Measurements from ENCODE around the gene TEX35.

TEX35 gene

DNA sequence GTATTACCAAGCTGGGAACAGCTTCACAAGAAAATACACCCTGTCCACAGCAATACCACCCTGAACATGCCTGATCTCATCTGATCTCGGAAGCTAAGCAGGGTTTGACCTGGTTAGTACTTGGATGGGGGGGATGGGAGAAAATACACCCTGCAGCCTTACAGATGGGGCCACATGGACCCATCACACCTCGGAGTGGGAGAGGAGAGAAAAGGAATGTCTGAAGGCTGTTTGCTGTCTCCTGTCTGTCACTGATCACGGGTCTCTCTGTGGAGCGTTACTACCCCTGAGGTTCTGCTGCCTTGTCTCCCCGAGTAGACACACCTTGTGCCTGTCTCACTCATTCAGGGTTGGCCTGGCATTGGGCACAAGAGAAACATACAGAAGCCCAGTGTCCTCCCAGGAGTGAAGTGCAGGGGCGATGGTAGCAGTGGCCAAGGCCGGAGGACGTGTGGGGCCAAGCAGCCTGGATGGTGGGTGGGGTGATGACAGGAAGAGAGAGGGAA, 48.0 kb downstream of the TEX35 start:
- in situ Hi-C loops (cut with MboI; ENCODE audit: low sequenced_read_pairs, unreplicated experiment), result no loop called here
- no peak for DNase-seq (ENCODE audit: low spot score)
- TF ChIP-seq, protein P1, sequence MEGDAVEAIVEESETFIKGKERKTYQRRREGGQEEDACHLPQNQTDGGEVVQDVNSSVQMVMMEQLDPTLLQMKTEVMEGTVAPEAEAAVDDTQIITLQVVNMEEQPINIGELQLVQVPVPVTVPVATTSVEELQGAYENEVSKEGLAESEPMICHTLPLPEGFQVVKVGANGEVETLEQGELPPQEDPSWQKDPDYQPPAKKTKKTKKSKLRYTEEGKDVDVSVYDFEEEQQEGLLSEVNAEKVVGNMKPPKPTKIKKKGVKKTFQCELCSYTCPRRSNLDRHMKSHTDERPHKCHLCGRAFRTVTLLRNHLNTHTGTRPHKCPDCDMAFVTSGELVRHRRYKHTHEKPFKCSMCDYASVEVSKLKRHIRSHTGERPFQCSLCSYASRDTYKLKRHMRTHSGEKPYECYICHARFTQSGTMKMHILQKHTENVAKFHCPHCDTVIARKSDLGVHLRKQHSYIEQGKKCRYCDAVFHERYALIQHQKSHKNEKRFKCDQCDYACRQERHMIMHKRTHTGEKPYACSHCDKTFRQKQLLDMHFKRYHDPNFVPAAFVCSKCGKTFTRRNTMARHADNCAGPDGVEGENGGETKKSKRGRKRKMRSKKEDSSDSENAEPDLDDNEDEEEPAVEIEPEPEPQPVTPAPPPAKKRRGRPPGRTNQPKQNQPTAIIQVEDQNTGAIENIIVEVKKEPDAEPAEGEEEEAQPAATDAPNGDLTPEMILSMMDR (IDR thresholded peaks at IDR 0.05; ENCODE audit: borderline replicate concordance, control extremely low read depth, extremely low read depth, insufficient read depth, missing control alignments), result no peak

DNA sequence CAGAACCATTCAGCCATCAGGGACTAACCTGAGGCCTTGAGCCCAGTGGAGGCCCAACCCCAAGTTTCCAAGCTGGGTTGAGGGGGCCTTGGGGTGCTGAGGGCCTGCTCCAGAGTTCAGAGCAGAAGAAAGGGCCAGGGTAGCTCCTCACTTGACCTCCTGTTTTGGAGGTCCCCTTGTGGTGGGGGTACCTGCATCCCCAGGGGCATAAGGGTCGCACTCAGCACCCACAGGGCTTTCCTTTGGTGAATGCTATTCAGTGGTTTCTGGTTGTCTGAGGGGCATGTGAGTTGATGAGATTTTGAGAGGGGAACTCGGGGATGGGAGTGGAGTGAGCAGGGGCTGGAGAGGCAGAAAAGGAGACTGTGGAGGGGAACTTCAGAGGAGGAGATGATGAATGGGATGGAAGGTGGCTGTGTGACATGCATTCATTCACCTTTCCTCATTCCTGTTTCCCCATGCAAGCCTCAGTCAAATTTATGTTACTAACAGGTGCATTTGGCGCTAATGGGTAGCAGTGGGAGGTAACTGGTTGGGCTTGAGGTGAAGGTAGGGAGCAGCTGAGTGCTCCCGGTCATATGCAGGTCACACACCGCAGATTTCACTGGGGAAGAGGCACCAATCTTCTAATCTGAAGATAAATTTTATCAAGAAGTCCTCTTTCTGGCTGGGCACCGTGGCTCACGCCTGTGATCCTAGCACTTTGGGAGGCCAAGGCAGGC, 50.4 kb downstream of the TEX35 start:
- in situ Hi-C loops (cut with MboI; ENCODE audit: low sequenced_read_pairs, unreplicated experiment), result no loop called here
- TF ChIP-seq, protein P1 (IDR thresholded peaks at IDR 0.05; ENCODE audit: borderline replicate concordance, control extremely low read depth, extremely low read depth, insufficient read depth, missing control alignments), result no peak
- no peak for DNase-seq (ENCODE audit: low spot score)

DNA sequence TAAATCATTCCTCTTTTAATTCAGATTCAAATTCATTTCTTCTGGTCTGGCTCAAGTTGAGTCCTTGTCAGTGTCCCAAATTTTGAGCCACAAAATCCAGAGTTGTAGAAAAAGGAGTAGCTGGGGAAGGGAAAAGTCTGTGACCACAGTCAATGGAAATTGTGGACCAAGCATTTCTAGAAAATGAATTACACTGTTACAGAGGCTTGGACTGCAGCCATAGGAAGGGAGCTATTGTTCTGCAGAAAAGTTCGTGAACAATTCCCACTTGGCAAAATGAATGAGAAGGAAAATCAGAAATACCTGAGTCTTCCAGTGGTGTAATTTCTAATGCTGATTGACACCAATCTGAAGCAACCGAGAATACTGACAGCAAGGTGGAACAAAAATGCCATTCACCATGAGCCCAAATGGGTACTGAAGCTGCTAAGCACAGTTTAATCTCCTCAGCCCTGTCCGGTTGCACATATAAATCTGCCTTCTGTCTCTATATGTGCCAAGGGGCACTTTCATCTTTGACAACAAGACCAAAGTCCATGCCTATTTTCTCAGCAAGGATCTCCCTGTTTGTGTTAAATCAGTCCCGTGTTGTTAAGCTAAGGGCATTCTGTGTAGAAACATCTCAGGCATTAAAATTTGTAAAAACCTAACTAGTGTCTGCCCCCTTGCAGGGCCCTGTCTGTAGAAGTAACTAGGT, 51.3 kb downstream of the TEX35 start:
- no peak for DNase-seq (ENCODE audit: low spot score)
- TF ChIP-seq, protein P1 (IDR thresholded peaks at IDR 0.05; ENCODE audit: borderline replicate concordance, control extremely low read depth, extremely low read depth, insufficient read depth, missing control alignments), result no peak
- in situ Hi-C loops (cut with MboI; ENCODE audit: low sequenced_read_pairs, unreplicated experiment), result no loop called here

DNA sequence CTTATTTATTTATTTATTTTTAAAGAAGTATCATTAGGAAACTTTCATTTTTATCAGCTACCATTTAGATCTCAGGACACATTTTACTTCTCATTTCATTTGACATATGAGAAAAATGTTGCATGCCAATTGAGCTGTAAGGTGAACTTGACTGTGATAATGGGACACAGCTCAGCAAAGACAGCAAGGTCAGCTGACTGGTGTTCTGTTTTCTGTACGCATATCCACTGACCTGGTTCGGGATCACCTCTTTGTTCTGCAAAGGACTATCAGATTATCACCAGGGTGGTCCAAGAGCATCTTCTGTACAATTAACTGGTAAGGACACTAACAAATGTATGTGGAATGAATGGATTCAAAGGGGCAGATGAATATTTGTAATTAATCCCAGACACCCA, 51.9 kb downstream of the TEX35 start:
- no peak for DNase-seq (ENCODE audit: low spot score)
- in situ Hi-C loops (cut with MboI; ENCODE audit: low sequenced_read_pairs, unreplicated experiment), result no loop called here
- TF ChIP-seq, protein P1 (IDR thresholded peaks at IDR 0.05; ENCODE audit: borderline replicate concordance, control extremely low read depth, extremely low read depth, insufficient read depth, missing control alignments), result no peak

DNA sequence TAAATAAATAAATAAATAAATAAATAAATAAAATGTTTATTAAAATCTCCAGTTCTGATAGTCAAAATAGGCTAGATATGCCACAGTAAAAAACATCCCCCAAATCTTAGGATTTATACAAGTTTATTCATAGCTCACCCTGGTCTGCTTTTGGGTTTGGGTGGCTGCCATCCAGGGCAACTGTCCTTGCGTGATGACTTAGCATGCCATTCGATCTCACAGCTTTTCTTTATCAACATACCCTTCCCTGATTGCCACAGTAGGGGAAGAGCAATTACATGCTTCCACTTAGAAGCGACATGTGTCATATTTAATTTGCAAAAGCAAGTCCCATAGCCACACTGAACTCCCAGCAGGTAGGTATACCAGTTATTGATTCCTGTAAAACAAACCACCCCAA, 52.7 kb downstream of the TEX35 start:
- in situ Hi-C loops (cut with MboI; ENCODE audit: low sequenced_read_pairs, unreplicated experiment), result no loop called here
- DNase-seq (ENCODE audit: low spot score), result no peak
- TF ChIP-seq, protein P1 (IDR thresholded peaks at IDR 0.05; ENCODE audit: borderline replicate concordance, control extremely low read depth, extremely low read depth, insufficient read depth, missing control alignments), result no peak

DNA sequence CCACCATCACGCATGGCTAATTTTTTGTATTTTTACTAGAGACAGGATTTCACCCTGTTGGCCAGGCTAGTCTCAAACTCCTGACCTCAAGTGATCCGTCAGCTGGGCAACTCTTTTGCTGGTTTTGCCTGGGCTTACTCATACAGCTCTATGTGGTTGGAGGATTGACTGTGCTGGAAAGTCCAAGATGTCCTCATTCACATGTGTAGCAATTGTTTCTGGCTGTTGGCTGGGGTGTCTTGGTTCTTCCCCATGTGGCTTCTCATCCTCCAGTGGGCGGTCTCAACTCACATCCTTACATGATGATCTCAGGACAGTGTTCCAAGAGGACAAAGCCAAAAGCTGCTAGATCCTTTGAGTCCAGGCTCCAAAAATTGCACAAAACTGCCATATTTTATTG, 53.3 kb downstream of the TEX35 start:
- in situ Hi-C loops (cut with MboI; ENCODE audit: low sequenced_read_pairs, unreplicated experiment), result no loop called here
- TF ChIP-seq, protein P1 (IDR thresholded peaks at IDR 0.05; ENCODE audit: borderline replicate concordance, control extremely low read depth, extremely low read depth, insufficient read depth, missing control alignments), result no peak
- no peak for DNase-seq (ENCODE audit: low spot score)

Measured in GM13976 (cell line).